ENCODE results near the gene MLC1.

DNA sequence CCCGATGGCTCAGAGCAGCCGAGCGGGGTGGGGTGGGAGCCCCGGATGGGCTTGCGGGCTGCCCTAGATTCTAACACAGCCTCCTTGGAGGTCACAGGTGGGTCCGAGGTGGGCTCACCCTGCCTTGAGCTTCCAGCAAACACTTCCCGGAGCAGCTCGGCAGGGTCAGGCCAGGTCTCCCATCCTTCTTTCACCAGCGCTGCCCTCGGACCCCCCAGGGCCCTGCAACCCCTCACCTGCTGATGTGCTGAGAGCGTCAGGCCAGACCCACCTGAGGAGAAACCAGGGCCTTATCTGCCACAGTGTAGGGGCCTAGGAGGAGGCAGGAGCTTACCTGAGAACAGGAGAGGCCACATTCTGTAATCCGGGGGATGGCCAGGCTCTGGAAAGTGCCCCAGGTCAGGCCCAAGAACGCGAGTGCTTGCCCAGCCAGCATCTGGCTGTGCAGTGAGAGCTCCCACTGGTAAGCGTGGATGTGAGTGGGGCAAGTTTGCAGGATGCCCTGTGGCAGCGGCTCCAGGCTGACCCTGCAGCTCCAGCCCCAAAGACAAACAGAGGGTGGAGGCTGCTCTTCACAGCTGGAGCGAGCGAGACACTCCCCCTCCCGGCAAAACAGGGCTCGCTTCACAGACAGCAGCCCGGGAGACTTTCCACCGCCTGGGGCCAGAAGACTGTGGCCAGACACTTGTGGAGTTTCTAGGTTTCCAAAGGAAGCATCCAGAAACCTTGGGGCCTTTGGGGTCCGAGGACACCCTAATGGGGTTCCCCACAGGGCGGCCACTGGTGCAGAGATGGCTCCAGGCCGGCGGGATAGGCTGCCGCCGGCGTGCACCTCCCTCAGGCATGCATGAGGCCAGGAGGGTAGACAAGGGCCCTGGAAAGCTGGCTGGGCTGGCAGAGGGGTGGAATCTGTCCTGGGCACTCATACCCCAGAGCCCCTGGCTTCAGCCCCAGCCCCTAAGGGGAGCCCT, 72.7 kb downstream of the MLC1 start, which contains the start of gene IL17REL:
- TF ChIP-seq, protein P1, sequence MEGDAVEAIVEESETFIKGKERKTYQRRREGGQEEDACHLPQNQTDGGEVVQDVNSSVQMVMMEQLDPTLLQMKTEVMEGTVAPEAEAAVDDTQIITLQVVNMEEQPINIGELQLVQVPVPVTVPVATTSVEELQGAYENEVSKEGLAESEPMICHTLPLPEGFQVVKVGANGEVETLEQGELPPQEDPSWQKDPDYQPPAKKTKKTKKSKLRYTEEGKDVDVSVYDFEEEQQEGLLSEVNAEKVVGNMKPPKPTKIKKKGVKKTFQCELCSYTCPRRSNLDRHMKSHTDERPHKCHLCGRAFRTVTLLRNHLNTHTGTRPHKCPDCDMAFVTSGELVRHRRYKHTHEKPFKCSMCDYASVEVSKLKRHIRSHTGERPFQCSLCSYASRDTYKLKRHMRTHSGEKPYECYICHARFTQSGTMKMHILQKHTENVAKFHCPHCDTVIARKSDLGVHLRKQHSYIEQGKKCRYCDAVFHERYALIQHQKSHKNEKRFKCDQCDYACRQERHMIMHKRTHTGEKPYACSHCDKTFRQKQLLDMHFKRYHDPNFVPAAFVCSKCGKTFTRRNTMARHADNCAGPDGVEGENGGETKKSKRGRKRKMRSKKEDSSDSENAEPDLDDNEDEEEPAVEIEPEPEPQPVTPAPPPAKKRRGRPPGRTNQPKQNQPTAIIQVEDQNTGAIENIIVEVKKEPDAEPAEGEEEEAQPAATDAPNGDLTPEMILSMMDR (conservative IDR thresholded peaks at IDR 0.05; ENCODE audit: low read length), result no peak
- TF ChIP-seq EZH2phosphoT487 (IDR thresholded peaks at IDR 0.05; ENCODE audit: borderline replicate concordance), result no peak
